Keratinocyte (primary cell): ENCODE data around the gene MEF2A. TPM values are rescaled to one million over a fixed set of nuclear protein-coding genes. Genes with fewer than 3 reads are reported as not detected.

ENCODE experiments used
- DNase-seq: peaks from one replicate; pipeline ENCODE4 v3.0.0-alpha.2; 2011; ENCODE audit warnings: low read depth, missing footprints, low spot score
- FAIRE-seq: peaks from 2 replicates; lab custom pipeline; 2011; peaks lifted over from hg19 to GRCh38; lab: Jason Lieb, UNC
- H2AFZ ChIP-seq: 2 replicates; pipeline ENCODE4 v1.6.0; 2012; ENCODE audit warnings: low read length, control low read depth, inconsistent platforms; ENCODE audit not compliant: control insufficient read depth
- H3K27ac ChIP-seq: 2 replicates; pipeline ENCODE4 v1.5.1; 2011; ENCODE audit warnings: low read length; ENCODE audit not compliant: control insufficient read depth, insufficient read depth
- H3K27me3 ChIP-seq: 3 replicates; pipeline ENCODE4 v1.6.0; 2011; ENCODE audit warnings: low read length; ENCODE audit not compliant: control insufficient read depth, insufficient read depth; ENCODE audit errors: extremely low read depth
- H3K36me3 ChIP-seq, 2 experiments: 2 replicates in 1 of 2; 3 replicates in 1 of 2; pipeline ENCODE4 v1.5.1; 2011; ENCODE audit warnings: low read length in 2 of 2, mild to moderate bottlenecking in 1 of 2; ENCODE audit not compliant: control insufficient read depth in 2 of 2, insufficient read depth in 2 of 2; ENCODE audit errors: extremely low read depth in 1 of 2
- H3K4me1 ChIP-seq: 3 replicates; pipeline ENCODE4 v1.5.1; 2011; ENCODE audit warnings: low read length; ENCODE audit not compliant: control insufficient read depth, insufficient read depth; ENCODE audit errors: extremely low read depth
- H3K4me2 ChIP-seq: 3 replicates; pipeline ENCODE4 v1.6.0; 2011; ENCODE audit warnings: low read depth, low read length; ENCODE audit not compliant: control insufficient read depth, insufficient read depth; ENCODE audit errors: extremely low read depth
- H3K4me3 ChIP-seq, 3 experiments: fragments of 200-600 bp in 1 of 3; sonication (generic) in 1 of 3; 2 replicates in 2 of 3; 3 replicates in 1 of 3; pipeline ENCODE4 v1.5.1; 2011 to 2016; ENCODE audit warnings: low read length in 3 of 3, mild to moderate bottlenecking in 3 of 3, control low read depth in 2 of 3, inconsistent platforms in 1 of 3, low read depth in 1 of 3, mixed read lengths in 1 of 3, mixed run types in 1 of 3, moderate library complexity in 1 of 3; ENCODE audit not compliant: control insufficient read depth in 2 of 3, insufficient read depth in 2 of 3; ENCODE audit errors: extremely low read depth in 1 of 3
- H3K79me2 ChIP-seq: 2 replicates; pipeline ENCODE4 v1.6.0; 2012; ENCODE audit warnings: low read length; ENCODE audit not compliant: control insufficient read depth, insufficient read depth
- H3K9ac ChIP-seq: 3 replicates; pipeline ENCODE4 v1.6.0; 2011; ENCODE audit warnings: low read length; ENCODE audit not compliant: control insufficient read depth, insufficient read depth; ENCODE audit errors: extremely low read depth
- H3K9me1 ChIP-seq: 3 replicates; pipeline ENCODE4 v1.6.0; 2011; ENCODE audit warnings: low read length; ENCODE audit not compliant: control insufficient read depth, insufficient read depth; ENCODE audit errors: extremely low read depth
- H3K9me3 ChIP-seq: 2 replicates; pipeline ENCODE4 v1.5.1; 2012; ENCODE audit warnings: low read depth, low read length; ENCODE audit not compliant: control insufficient read depth
- H4K20me1 ChIP-seq: 3 replicates; pipeline ENCODE4 v1.6.0; 2011; ENCODE audit warnings: low read length; ENCODE audit not compliant: control insufficient read depth, insufficient read depth; ENCODE audit errors: extremely low read depth
- EZH2 ChIP-seq: IDR thresholded peaks from one replicate; pipeline ENCODE4 v1.6.1; 2012; ENCODE audit warnings: inconsistent platforms, mild to moderate bottlenecking, low read length, moderate library complexity
- dilution Hi-C: fragments of 300-500 bp; cut with MboI; formaldehyde crosslinking; loops from one replicate; pipeline ENCODE4 v1.7.0; 2020; ENCODE audit warnings: low sequenced_read_pairs; ENCODE audit not compliant: extremely low pct_ligation_motif_present
- polyA plus RNA-seq, 5 experiments: library from polyadenylated mRNA; depleted of rRNA in 3 of 5; stranded (reverse) in 3 of 5; stranded (forward) in 1 of 5; unstranded in 1 of 5; fragments of >200 nt; gene quantifications; 1 replicate in 1 of 5; 2 replicates in 3 of 5; 3 replicates in 1 of 5; pipeline versions ENCODE4 v1.2.1 to v1.2.3, GENCODE V29; 2011 to 2012; ENCODE audit warnings: missing spikeins in 2 of 5, low read depth in 1 of 5, low replicate concordance in 1 of 5
- TF ChIP-seq, protein P1 (sequence below), 3 experiments: IDR thresholded peaks in 1 of 3; conservative IDR thresholded peaks in 1 of 3; optimal IDR thresholded peaks in 1 of 3; 2 replicates in 2 of 3; 3 replicates in 1 of 3; pipeline versions ENCODE3 to v1.5.1; 2011; ENCODE audit warnings: low read length in 3 of 3, mild to moderate bottlenecking in 3 of 3, moderate library complexity in 2 of 3, control low read depth in 1 of 3, inconsistent platforms in 1 of 3; ENCODE audit not compliant: insufficient read depth in 2 of 3; ENCODE audit errors: extremely low read depth in 1 of 3

MEF2A gene
- polyA plus RNA-seq, 1 donor (not counting 4 experiments of a cell fraction or from before 2014, with no cell fraction given) = 27.4 TPM

DNA sequence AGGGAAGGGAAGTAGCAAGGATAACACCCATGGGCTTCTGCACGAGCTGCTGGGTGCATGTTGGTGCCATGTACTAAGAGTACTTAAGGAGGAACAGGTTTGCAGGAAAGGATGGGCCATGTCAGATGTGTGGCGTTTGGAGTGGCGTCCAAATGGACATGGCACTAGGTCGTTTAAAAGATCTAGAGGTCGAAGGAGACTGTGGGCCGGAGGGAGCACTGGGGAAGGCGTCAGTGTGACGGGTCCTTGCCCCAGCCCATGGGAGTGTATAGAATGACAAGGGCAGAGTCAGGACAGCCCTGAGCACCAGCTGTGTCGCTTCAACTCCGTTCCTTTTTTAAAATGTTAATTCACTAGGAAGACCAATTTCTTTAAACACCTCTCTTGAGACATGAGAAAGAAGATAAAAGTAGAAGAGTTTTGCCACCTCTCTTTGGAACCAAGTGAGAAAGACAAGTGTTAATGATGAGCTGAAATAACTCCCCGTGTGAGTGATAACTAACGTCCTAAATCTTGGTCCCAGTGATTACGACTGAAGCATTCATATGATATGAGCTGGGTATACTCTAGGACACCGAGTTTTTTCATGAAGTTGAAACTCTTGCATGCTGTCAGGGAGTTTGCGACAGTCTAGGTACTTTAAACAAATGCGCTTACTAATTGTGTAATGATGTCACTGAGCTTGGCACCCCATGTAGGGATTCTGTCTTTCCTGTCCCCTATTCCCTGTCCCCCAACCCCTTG is 143.6 kb downstream of the MEF2A start:
- FAIRE-seq = no peak
- H3K4me2 ChIP-seq = peak overlapping the region; percentile 78
- dilution Hi-C loops = no loop called here
- no peaks in the 10 kb centered on the region for H3K9me3 ChIP-seq
- peaks cover 16 to 17% of the 10 kb centered on the region in 2 experiments for H3K36me3 ChIP-seq
- peak overlapping the region; percentile 22 for H3K27ac ChIP-seq
- H3K79me2 ChIP-seq = no peaks in the 10 kb centered on the region
- no peak overlapping the region for H3K9ac ChIP-seq
- H2AFZ ChIP-seq = no peak overlapping the region
- H4K20me1 ChIP-seq = no peaks in the 10 kb centered on the region
- TF ChIP-seq, protein P1, sequence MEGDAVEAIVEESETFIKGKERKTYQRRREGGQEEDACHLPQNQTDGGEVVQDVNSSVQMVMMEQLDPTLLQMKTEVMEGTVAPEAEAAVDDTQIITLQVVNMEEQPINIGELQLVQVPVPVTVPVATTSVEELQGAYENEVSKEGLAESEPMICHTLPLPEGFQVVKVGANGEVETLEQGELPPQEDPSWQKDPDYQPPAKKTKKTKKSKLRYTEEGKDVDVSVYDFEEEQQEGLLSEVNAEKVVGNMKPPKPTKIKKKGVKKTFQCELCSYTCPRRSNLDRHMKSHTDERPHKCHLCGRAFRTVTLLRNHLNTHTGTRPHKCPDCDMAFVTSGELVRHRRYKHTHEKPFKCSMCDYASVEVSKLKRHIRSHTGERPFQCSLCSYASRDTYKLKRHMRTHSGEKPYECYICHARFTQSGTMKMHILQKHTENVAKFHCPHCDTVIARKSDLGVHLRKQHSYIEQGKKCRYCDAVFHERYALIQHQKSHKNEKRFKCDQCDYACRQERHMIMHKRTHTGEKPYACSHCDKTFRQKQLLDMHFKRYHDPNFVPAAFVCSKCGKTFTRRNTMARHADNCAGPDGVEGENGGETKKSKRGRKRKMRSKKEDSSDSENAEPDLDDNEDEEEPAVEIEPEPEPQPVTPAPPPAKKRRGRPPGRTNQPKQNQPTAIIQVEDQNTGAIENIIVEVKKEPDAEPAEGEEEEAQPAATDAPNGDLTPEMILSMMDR (optimal IDR thresholded peaks at IDR 0.05 in 1 of 3, IDR thresholded peaks at IDR 0.05 in 1 of 3, conservative IDR thresholded peaks at IDR 0.05 in 1 of 3; ENCODE audit: extremely low read depth in 1 of 3, insufficient read depth in 2 of 3, low read length in 3 of 3) = no peak
- TF ChIP-seq EZH2 = no peak
- DNase-seq = no peak
- no peaks in the 10 kb centered on the region for H3K27me3 ChIP-seq
- no peaks in the 10 kb centered on the region for H3K9me1 ChIP-seq
- no peak overlapping the region for H3K4me3 ChIP-seq
- H3K4me1 ChIP-seq = peaks cover 22% of the 10 kb centered on the region

DNA sequence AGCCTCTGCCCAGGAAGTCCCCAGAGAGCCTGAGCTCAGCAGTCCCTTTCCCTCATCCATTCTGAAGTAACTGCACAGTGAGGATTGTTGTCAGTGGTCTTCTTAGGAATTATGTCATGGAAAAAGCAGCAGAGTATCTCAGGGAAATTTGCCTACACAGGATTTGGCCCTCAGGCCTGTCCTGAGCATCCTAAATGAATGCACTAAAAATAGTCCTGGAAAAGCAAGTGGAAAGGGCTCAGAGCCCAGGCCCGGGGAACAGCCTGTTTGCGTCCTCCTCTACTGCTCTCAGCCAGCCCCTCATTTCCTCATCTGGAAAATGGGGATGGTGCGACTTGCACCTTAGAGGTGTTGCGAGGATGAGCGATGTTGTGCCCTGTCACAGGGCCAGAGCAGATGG is 145.8 kb downstream of the MEF2A start:
- H4K20me1 ChIP-seq = no peaks in the 10 kb centered on the region
- no peak overlapping the region for H2AFZ ChIP-seq
- H3K4me2 ChIP-seq = no peak overlapping the region
- H3K9me3 ChIP-seq = no peaks in the 10 kb centered on the region
- H3K27me3 ChIP-seq = no peaks in the 10 kb centered on the region
- no peak overlapping the region for H3K27ac ChIP-seq
- H3K79me2 ChIP-seq = no peaks in the 10 kb centered on the region
- dilution Hi-C loops = no loop called here
- no peak for FAIRE-seq
- H3K4me1 ChIP-seq = peaks cover 22% of the 10 kb centered on the region
- H3K4me3 ChIP-seq = no peak overlapping the region
- H3K9me1 ChIP-seq = no peaks in the 10 kb centered on the region
- TF ChIP-seq EZH2 = no peak
- TF ChIP-seq, protein P1 (optimal IDR thresholded peaks at IDR 0.05 in 1 of 3, IDR thresholded peaks at IDR 0.05 in 1 of 3, conservative IDR thresholded peaks at IDR 0.05 in 1 of 3; ENCODE audit: extremely low read depth in 1 of 3, insufficient read depth in 2 of 3, low read length in 3 of 3) = no peak
- H3K9ac ChIP-seq = no peak overlapping the region
- DNase-seq = no peak
- peaks cover 17 to 18% of the 10 kb centered on the region in 2 experiments for H3K36me3 ChIP-seq
